Left ventricle myocardium inferior (tissue), 1 donor: ENCODE results near the gene MICAL2. TPM values are rescaled to one million over a fixed set of nuclear protein-coding genes. Genes with fewer than 3 reads are reported as not detected.

Experiments used
- DNase-seq: peaks from one replicate; pipeline ENCODE4 v3.0.0-alpha.2; 2020
- H3K27ac ChIP-seq: fragments of 200-600 bp; replicated peaks from 2 replicates; pipeline ENCODE4 v1.8.0; 2021
- H3K27me3 ChIP-seq: fragments of 200-600 bp; 2 replicates; pipeline ENCODE4 v1.8.0; 2021; ENCODE audit warnings: low read depth
- H3K36me3 ChIP-seq: fragments of 200-600 bp; 2 replicates; pipeline ENCODE4 v1.8.0; 2021
- H3K4me1 ChIP-seq: fragments of 200-600 bp; 2 replicates; pipeline ENCODE4 v1.8.0; 2021
- H3K4me3 ChIP-seq: fragments of 200-600 bp; 2 replicates; pipeline ENCODE4 v1.8.0; 2021; ENCODE audit warnings: mild to moderate bottlenecking, moderate library complexity
- H3K9me3 ChIP-seq: fragments of 200-600 bp; replicated peaks from 2 replicates; pipeline ENCODE4 v1.8.0; 2021
- intact Hi-C: fragments of 100-400 bp; cut with micrococcal nuclease; formaldehyde crosslinking; loops from one replicate; pipeline ENCODE4 v1.11.0; 2022
- total RNA-seq: library from RNA; stranded (reverse); fragmentation: NEBNext Ultra II Directional; extraction: Animal tissue kit (Norgen Biotek cat#: 25700); gene quantifications from one replicate; pipeline ENCODE4 v1.2.1, GENCODE V29; 2021
- TF ChIP-seq, protein P1 (sequence below): fragments of 200-600 bp; IDR thresholded peaks from 2 replicates; pipeline ENCODE4 v1.8.0; 2021; ENCODE audit warnings: antibody characterized with exemption, mild to moderate bottlenecking, borderline replicate concordance
- donor health status: DM: no; HTN: yes; CAD: no; lungs with severe emphysema.

MICAL2 gene
- total RNA-seq, 1 donor from 2014 or later, result 85.0 TPM

DNA sequence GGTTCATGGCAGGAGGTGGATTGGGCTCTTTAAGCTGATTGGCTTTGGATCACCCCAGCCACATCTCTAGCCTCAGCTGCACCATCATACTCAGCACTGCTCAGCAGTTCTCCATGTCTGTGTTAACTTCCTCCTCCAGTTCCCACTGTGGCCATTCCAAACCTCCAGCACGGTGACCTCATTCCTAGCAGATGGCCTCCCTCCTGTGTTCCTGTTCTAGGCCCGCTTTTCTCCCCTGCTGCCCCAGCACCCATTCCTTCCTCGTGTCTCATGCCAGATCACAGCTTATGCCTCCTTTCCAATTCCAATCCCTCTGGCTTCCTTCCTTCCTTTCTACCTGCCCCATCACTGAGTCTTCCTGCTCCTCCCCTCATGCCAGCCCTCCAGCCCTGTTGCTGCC lies 96.1 kb downstream of the MICAL2 start:
- H3K4me1 ChIP-seq, result peaks cover 13% of the 10 kb centered on the region
- no peak for DNase-seq
- TF ChIP-seq, protein P1, sequence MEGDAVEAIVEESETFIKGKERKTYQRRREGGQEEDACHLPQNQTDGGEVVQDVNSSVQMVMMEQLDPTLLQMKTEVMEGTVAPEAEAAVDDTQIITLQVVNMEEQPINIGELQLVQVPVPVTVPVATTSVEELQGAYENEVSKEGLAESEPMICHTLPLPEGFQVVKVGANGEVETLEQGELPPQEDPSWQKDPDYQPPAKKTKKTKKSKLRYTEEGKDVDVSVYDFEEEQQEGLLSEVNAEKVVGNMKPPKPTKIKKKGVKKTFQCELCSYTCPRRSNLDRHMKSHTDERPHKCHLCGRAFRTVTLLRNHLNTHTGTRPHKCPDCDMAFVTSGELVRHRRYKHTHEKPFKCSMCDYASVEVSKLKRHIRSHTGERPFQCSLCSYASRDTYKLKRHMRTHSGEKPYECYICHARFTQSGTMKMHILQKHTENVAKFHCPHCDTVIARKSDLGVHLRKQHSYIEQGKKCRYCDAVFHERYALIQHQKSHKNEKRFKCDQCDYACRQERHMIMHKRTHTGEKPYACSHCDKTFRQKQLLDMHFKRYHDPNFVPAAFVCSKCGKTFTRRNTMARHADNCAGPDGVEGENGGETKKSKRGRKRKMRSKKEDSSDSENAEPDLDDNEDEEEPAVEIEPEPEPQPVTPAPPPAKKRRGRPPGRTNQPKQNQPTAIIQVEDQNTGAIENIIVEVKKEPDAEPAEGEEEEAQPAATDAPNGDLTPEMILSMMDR, result no peak
- no peak overlapping the region for H3K4me3 ChIP-seq
- no peaks in the 10 kb centered on the region for H3K27me3 ChIP-seq
- no peak overlapping the region for H3K27ac ChIP-seq
- intact Hi-C loops, result no loop called here
- H3K9me3 ChIP-seq, result no peaks in the 10 kb centered on the region
- peaks cover 41% of the 10 kb centered on the region for H3K36me3 ChIP-seq

DNA sequence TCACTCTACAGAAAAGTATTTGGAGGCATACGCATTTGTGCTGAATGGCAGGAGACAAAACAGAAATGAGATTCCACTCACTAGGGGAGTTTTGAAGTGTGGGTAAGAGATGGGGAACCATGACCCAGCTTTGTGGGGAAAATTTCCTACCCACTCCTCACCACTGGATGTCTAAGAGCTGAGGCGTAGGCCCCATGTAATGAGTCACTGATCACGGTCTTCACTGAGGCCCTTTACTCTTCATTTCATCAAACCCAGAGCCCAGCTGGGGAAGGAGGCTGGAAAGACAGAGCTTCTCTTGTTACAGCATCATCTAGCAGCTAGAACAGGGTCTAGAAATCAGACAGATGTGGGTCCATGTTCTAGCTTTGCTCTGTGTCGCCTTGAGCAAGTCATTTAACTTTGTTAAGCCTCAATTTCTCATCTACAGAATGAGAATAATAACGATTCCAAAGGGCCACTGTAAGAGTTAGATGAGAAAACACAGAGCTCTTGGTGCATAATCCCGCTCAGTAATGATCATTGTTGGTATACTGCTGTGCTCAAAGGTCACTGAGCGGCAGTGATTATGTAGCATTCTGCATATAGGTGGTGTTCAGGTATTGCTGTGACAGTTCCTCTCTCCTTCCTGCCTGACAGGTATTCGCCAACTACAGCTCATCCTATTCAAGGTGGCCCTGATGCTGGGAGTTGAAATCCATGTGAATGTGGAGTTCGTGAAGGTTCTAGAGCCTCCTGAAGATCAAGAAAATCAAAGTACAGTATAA lies 97.2 kb downstream of the MICAL2 start:
- Histone ChIP-seq H3K27ac (no peak overlapping the region), H3K4me1 (peaks cover 8% of the 10 kb centered on the region), H3K4me3 (no peak overlapping the region), H3K9me3 (no peaks in the 10 kb centered on the region), H3K27me3 (no peaks in the 10 kb centered on the region), H3K36me3 (peaks cover 45% of the 10 kb centered on the region)
- TF ChIP-seq, protein P1, result no peak
- intact Hi-C loops, result no loop called here
- no peak for DNase-seq

DNA sequence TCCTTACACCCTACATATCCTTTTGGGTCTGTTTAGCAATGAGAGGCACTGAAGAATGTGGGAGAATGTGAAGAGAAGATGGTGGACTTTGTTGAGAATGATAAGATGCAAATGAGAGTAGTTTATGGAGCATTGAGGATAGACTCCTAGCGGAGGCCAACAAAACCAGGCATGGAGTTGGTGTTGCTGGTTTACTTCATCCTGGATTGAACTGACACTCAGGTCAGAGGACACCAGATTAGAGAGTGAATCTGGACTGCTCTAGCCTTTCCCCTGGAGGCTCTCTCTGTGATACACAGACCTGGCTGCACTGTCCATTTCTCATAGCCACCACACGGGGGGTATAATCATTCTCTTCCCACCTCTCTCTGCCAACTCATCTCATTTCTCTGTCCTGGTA lies 98.7 kb downstream of the MICAL2 start:
- no peak for DNase-seq
- no peaks in the 10 kb centered on the region for H3K9me3 ChIP-seq
- intact Hi-C loops, result no loop called here
- TF ChIP-seq, protein P1, result no peak
- no peaks in the 10 kb centered on the region for H3K27me3 ChIP-seq
- H3K4me3 ChIP-seq, result no peak overlapping the region
- H3K36me3 ChIP-seq, result peaks cover 52% of the 10 kb centered on the region
- H3K27ac ChIP-seq, result no peak overlapping the region
- H3K4me1 ChIP-seq, result peaks cover 8% of the 10 kb centered on the region

DNA sequence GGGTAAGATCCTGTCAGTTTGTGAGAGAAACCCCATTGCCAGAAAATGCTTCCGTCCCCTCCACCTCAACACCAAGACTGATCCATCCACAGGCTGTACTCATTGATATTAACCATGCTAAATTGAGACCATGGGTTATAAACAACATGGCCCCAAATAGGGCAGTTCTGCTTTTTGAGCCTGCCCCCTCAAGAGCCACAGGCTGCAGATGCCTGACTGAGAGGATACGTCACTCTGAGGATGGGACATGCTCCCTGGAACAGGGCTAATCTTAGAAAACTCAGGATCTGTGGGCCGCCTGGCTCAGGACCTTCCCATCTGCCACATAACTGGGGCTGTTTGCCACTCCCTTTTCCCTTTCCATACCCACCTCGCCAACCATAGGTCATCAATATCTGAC lies 99.8 kb downstream of the MICAL2 start:
- TF ChIP-seq, protein P1, result no peak
- H3K36me3 ChIP-seq, result peaks cover 52% of the 10 kb centered on the region
- peaks cover 8% of the 10 kb centered on the region for H3K4me1 ChIP-seq
- intact Hi-C loops, result no loop called here
- no peak overlapping the region for H3K4me3 ChIP-seq
- no peak overlapping the region for H3K27ac ChIP-seq
- H3K27me3 ChIP-seq, result no peaks in the 10 kb centered on the region
- no peak for DNase-seq
- no peaks in the 10 kb centered on the region for H3K9me3 ChIP-seq

DNA sequence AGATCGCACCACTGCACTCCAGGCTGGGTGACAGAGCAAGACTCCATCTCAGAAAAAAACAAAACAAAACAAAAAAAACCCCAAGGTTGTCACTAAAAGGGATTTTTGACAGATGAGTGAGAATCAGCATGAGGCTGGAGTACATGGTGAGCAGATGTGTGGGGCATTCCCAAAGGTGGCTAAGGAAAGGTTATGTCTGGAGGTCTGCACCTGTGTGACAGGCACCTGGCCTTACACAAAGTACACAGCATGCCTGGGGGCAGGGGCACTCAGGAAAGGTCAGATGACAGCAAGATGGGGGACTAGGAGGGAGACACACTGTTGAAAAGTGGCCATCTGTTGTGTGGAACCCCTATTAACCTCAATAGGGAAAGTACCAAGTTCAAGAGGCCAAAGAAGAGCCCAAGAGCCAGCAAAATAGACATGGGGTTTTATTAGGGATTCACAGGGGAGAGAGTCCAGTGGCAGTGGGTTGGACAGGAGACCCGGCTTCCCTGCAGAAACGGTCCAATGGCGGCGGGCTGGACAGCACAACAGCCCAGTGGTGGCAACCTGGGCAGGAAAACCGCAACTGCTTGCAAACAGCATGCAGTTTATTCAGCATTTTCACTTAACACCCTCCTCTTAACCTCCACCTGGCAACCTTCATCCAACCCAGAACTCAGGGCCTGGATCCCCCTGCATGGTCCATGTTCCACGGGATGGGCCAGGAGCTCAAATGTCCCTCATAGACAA lies 101.1 kb downstream of the MICAL2 start:
- peaks cover 52% of the 10 kb centered on the region for H3K36me3 ChIP-seq
- H3K27ac ChIP-seq, result no peak overlapping the region
- no peaks in the 10 kb centered on the region for H3K9me3 ChIP-seq

More for the DNA sequence above, 101.1 kb downstream of the MICAL2 start:
- Histone ChIP-seq H3K27me3 (no peaks in the 10 kb centered on the region), H3K4me1 (peaks cover 13% of the 10 kb centered on the region), H3K4me3 (no peak overlapping the region)
- intact Hi-C loops, result no loop called here
- TF ChIP-seq, protein P1, result no peak
- DNase-seq, result no peak
